HG03378 (cell line): ENCODE data around the gene HENMT1.
"Not testable (repeated sequence)": the region's sequence is repeated elsewhere in the genome, so short reads cannot be mapped to it uniquely, and the experiment has no call there.

Source experiments
- ATAC-seq: cut with Tn5 transposase; IDR thresholded peaks from one replicate; pipeline ENCODE4 v1.9.1; 2021; ENCODE audit warnings: mild to moderate bottlenecking, moderate library complexity; ENCODE audit not compliant: unreplicated experiment

Gene HENMT1

GRCh38 chr1:108661030-108661609, at the start of gene HENMT1:
HENMT1 (minus strand) TSS chr1:108661093; CDS start chr1:108659884, 1,209 bp downstream.
- ATAC-seq: peak; percentile 83

- no peak for ATAC-seq
These were observed 48.1 kb upstream of the HENMT1 start for GRCh38 chr1:108708691-108709660.

GRCh38 chr1:108706643-108707042, 45.8 kb upstream of the HENMT1 start:
- no peak for ATAC-seq

- ATAC-seq: no peak
These were observed 43.6 kb upstream of the HENMT1 start for GRCh38 chr1:108704496-108704895.

- no peak for ATAC-seq
These were observed 43.0 kb upstream of the HENMT1 start for GRCh38 chr1:108703939-108704338.

- not testable (repeated sequence) for ATAC-seq
These were observed 41.2 kb upstream of the HENMT1 start for GRCh38 chr1:108702109-108702508.

GRCh38 chr1:108701176-108701849, 40.4 kb upstream of the HENMT1 start:
- ATAC-seq: no peak

- no peak for ATAC-seq
These were observed 38.8 kb upstream of the HENMT1 start for GRCh38 chr1:108699375-108700332.

GRCh38 chr1:108695535-108695934, 34.6 kb upstream of the HENMT1 start:
- no peak for ATAC-seq

GRCh38 chr1:108692724-108693655, 32.1 kb upstream of the HENMT1 start:
- peak; percentile 55 for ATAC-seq

GRCh38 chr1:108691942-108692723, 31.2 kb upstream of the HENMT1 start, which contains the start of gene PRPF38B:
PRPF38B (plus strand) TSS chr1:108692310; CDS start chr1:108692592, 282 bp downstream.
- ATAC-seq: peak; percentile 87

GRCh38 chr1:108691128-108691941, 30.4 kb upstream of the HENMT1 start:
- ATAC-seq: no peak

GRCh38 chr1:108686614-108687313, 25.9 kb upstream of the HENMT1 start:
- ATAC-seq: no peak

GRCh38 chr1:108685529-108685928, 24.6 kb upstream of the HENMT1 start:
- no peak for ATAC-seq

- ATAC-seq: not testable (repeated sequence)
These were observed 20.8 kb upstream of the HENMT1 start for GRCh38 chr1:108681701-108682100.

- ATAC-seq: no peak
These were observed 18.8 kb upstream of the HENMT1 start for GRCh38 chr1:108679586-108680213.
